Calu3 (cell line): Measurements from ENCODE around the gene PER2. TPM values are rescaled to one million over a fixed set of nuclear protein-coding genes. Genes with fewer than 3 reads are reported as not detected.
A peak's percentile ranks its signal among the peaks of the same experiment; 100 is the strongest.

Experiments used
- BruUV-seq: library from RNA; stranded (reverse); fragments of 400-500 nt; replicated peaks from 2 replicates; lab custom pipeline; 2021; lab: Mats Ljungman, UMichigan
- CTCF ChIA-PET: fragments of 300-600 bp; sonication (Branson Sonifier 250); formaldehyde crosslinking; loops from one replicate; lab custom pipeline; 2022; ENCODE audit warnings: antibody characterized with exemption; lab: Charles Lee
- DNase-seq: peaks from one replicate; pipeline ENCODE4 v3.0.0; 2022
- H3K27ac Mint-ChIP-seq: one replicate; pipeline ENCODE4 v1.8.0; 2022; ENCODE audit warnings: mixed read lengths; ENCODE audit not compliant: unreplicated experiment
- H3K27me3 Mint-ChIP-seq: one replicate; pipeline ENCODE4 v1.8.0; 2022; ENCODE audit warnings: mixed read lengths; ENCODE audit not compliant: unreplicated experiment
- H3K36me3 Mint-ChIP-seq: one replicate; pipeline ENCODE4 v1.8.0; 2022; ENCODE audit warnings: mild to moderate bottlenecking, moderate library complexity, mixed read lengths; ENCODE audit not compliant: insufficient read depth, unreplicated experiment
- H3K4me1 Mint-ChIP-seq: one replicate; pipeline ENCODE4 v1.8.0; 2022; ENCODE audit warnings: mild to moderate bottlenecking, low read depth, mixed read lengths; ENCODE audit not compliant: unreplicated experiment
- H3K4me3 Mint-ChIP-seq: one replicate; pipeline ENCODE4 v1.8.0; 2022; ENCODE audit warnings: mild to moderate bottlenecking, low read depth, moderate library complexity, mixed read lengths; ENCODE audit not compliant: unreplicated experiment
- H3K9me3 Mint-ChIP-seq: one replicate; pipeline ENCODE4 v1.8.0; 2022; ENCODE audit warnings: low read depth, mixed read lengths; ENCODE audit not compliant: unreplicated experiment
- intact Hi-C: fragments of 100-400 bp; cut with micrococcal nuclease; formaldehyde crosslinking; loops from one replicate; pipeline ENCODE4 v1.10.0; 2022; ENCODE audit not compliant: unreplicated experiment
- total RNA-seq: library from RNA; stranded (reverse); gene quantifications from 2 replicates; pipeline ENCODE4 v1.2.3, GENCODE V29; 2022
- TF ChIP-seq, protein P1 (sequence below): fragments of 200-600 bp; IDR thresholded peaks from one replicate; pipeline ENCODE4 v1.8.0; 2022; ENCODE audit warnings: antibody characterized with exemption; ENCODE audit not compliant: unreplicated experiment

The PER2 gene
- total RNA-seq, 1 experiment from 2014 or later = 14.0 TPM

GRCh38 chr2:238286987-238287736, 1.2 kb downstream of the PER2 start:
- peak overlapping the region; percentile 90 for H3K4me3 Mint-ChIP-seq
- H3K4me1 Mint-ChIP-seq = peaks cover 63% of the 10 kb centered on the region
- TF ChIP-seq, protein P1, sequence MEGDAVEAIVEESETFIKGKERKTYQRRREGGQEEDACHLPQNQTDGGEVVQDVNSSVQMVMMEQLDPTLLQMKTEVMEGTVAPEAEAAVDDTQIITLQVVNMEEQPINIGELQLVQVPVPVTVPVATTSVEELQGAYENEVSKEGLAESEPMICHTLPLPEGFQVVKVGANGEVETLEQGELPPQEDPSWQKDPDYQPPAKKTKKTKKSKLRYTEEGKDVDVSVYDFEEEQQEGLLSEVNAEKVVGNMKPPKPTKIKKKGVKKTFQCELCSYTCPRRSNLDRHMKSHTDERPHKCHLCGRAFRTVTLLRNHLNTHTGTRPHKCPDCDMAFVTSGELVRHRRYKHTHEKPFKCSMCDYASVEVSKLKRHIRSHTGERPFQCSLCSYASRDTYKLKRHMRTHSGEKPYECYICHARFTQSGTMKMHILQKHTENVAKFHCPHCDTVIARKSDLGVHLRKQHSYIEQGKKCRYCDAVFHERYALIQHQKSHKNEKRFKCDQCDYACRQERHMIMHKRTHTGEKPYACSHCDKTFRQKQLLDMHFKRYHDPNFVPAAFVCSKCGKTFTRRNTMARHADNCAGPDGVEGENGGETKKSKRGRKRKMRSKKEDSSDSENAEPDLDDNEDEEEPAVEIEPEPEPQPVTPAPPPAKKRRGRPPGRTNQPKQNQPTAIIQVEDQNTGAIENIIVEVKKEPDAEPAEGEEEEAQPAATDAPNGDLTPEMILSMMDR = no peak
- intact Hi-C loops = loop anchor here (5.0 kb wide), 1 partner anchor 35 kb away; the partner anchor contains the start of gene TRAF3IP1
- H3K27me3 Mint-ChIP-seq = no peaks in the 10 kb centered on the region
- peak overlapping the region; percentile 97 for H3K27ac Mint-ChIP-seq
- H3K9me3 Mint-ChIP-seq = no peaks in the 10 kb centered on the region
- no TSS peak for BruUV-seq
- peaks cover 53% of the 10 kb centered on the region for H3K36me3 Mint-ChIP-seq
- peak; percentile 26 for DNase-seq
- CTCF ChIA-PET = interaction anchor here (0.7 to 3.0 kb wide), 4 partner anchors 18 to 328 kb away, joined by 3 to 15 read pairs (median 4); no protein-coding TSS in a partner anchor

DNA sequence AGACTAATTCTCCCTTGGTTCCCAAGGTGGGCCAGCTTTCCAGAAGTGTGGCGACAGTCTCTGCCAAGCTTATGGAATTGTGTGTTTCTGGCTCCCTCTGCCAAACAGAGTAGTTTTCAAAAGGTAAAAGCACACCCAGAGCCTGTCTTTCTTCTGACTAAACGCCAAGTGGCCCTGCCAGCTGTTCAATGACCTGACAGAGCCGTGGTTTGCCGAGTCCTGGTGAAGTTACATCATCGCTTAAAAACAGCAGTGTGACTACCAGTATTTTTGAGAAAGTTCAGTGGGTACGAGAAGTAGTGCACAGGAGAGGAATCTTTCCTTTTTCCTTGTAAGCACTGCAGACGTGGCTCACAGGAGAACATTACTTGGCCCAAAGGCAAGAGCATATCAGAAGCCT, 1.9 kb downstream of the PER2 start:
- TSS peak; percentile 42 for BruUV-seq
- Mint-ChIP-seq H3K4me3 (peak overlapping the region; percentile 90), H3K36me3 (peaks cover 53% of the 10 kb centered on the region), H3K4me1 (peaks cover 63% of the 10 kb centered on the region), H3K9me3 (no peaks in the 10 kb centered on the region), H3K27me3 (no peaks in the 10 kb centered on the region), H3K27ac (peak overlapping the region; percentile 97)
- CTCF ChIA-PET = interaction anchor here (1.8 to 3.0 kb wide), 2 partner anchors 14 to 19 kb away, joined by 4 to 15 read pairs; no protein-coding TSS in a partner anchor
- peak; percentile 62 for DNase-seq
- intact Hi-C loops = loop anchor here (5.0 kb wide), 1 partner anchor 36 kb away; the partner anchor contains the start of gene TRAF3IP1
- TF ChIP-seq, protein P1 = no peak

- H3K27me3 Mint-ChIP-seq = no peaks in the 10 kb centered on the region
- peaks cover 53% of the 10 kb centered on the region for H3K36me3 Mint-ChIP-seq
- peak overlapping the region; percentile 97 for H3K27ac Mint-ChIP-seq
- TF ChIP-seq, protein P1 = no peak
- peaks cover 63% of the 10 kb centered on the region for H3K4me1 Mint-ChIP-seq
- peak overlapping the region; percentile 90 for H3K4me3 Mint-ChIP-seq
- intact Hi-C loops = loop anchor here (5.0 kb wide), 1 partner anchor 36 kb away; the partner anchor contains the start of gene TRAF3IP1
- no TSS peak for BruUV-seq
- CTCF ChIA-PET = interaction anchor here (0.6 to 1.8 kb wide), 3 partner anchors 15 to 84 kb away, joined by 3 to 4 read pairs (median 4); no protein-coding TSS in a partner anchor
- H3K9me3 Mint-ChIP-seq = no peaks in the 10 kb centered on the region
- DNase-seq = no peak
Measured at GRCh38 chr2:238286095-238286494, 2.3 kb downstream of the PER2 start.

DNA sequence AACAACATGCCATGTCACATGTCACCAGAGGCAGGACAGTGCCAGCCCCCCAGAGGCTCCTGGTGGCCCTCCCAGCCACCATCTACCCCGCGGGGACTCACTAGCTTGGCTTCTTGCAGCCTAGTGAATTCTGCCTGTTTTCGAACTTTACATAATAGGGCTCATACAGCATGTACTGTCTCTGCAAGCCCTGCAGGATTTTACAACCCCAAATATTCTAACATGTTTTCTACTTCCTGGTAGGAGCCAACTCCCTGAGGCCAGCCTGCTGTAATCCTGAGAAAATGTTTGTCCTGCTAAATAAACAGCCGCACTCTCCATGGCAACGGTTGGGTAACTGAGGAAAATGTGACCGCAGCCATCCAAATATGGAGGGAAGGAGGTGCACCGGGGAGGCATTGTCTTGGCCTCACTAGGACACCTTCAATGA, 2.7 kb downstream of the PER2 start:
- BruUV-seq = no TSS peak
- H3K4me3 Mint-ChIP-seq = peak overlapping the region; percentile 90
- no peaks in the 10 kb centered on the region for H3K27me3 Mint-ChIP-seq
- H3K9me3 Mint-ChIP-seq = no peaks in the 10 kb centered on the region
- CTCF ChIA-PET = interaction anchor here (0.6 to 1.8 kb wide), 3 partner anchors 15 to 83 kb away, joined by 3 to 4 read pairs (median 4); no protein-coding TSS in a partner anchor
- H3K4me1 Mint-ChIP-seq = peaks cover 62% of the 10 kb centered on the region
- TF ChIP-seq, protein P1 = no peak
- peak; percentile 91 for DNase-seq
- intact Hi-C loops = loop anchor here (5.0 kb wide), 1 partner anchor 37 kb away; the partner anchor contains the start of gene TRAF3IP1
- H3K27ac Mint-ChIP-seq = peak overlapping the region; percentile 97
- peaks cover 53% of the 10 kb centered on the region for H3K36me3 Mint-ChIP-seq
